GM12878 (cell line): Measurements from ENCODE around the gene EYS. TPM values are rescaled to one million over a fixed set of nuclear protein-coding genes. Genes with fewer than 3 reads are reported as not detected.
"Not testable (repeated sequence)": the region's sequence is repeated elsewhere in the genome, so short reads cannot be mapped to it uniquely, and the experiment has no call there.

Source experiments
- ATAC-seq: fragments of 200-7000 bp; cut with Tn5 transposase; 3 replicates; pipeline ENCODE4 v1.9.1; 2020; ENCODE audit warnings: mild to moderate bottlenecking, moderate library complexity
- BruUV-seq: library from RNA; stranded (reverse); fragments of 400-500 nt; replicated peaks from 2 replicates; lab custom pipeline; 2021; lab: Mats Ljungman, UMichigan
- CTCF ChIA-PET: fragments of 300-600 bp; sonication (Branson Sonifier 250); formaldehyde crosslinking; extraction: SDS; loops from one replicate; lab custom pipeline; 2021; ENCODE audit warnings: inconsistent platforms; lab: Yijun Ruan, JAX
- POLR2A ChIA-PET: fragments of 350-600 bp; formaldehyde crosslinking; extraction: SDS; loops from one replicate; lab custom pipeline; 2021; ENCODE audit warnings: inconsistent platforms; lab: Charles Lee
- RAD21 ChIA-PET: fragments of 300-600 bp; sonication (Branson Sonifier 250); formaldehyde crosslinking; loops from one replicate; lab custom pipeline; 2023; ENCODE audit warnings: antibody characterized with exemption; ENCODE audit not compliant: unreplicated experiment; lab: Charles Lee
- SMC1A ChIA-PET: fragments of 300-600 bp; sonication (Branson Sonifier 250); formaldehyde crosslinking; loops from one replicate; lab custom pipeline; 2023; ENCODE audit not compliant: unreplicated experiment, uncharacterized antibody; lab: Charles Lee
- DNase-seq: peaks from one replicate; pipeline ENCODE4 v3.0.0-alpha.2; 2011; ENCODE audit warnings: low read depth, low spot score
- FAIRE-seq: peaks from 3 replicates; lab custom pipeline; 2011; peaks lifted over from hg19 to GRCh38; lab: Jason Lieb, UNC
- H2AFZ ChIP-seq: 2 replicates; pipeline ENCODE4 v1.6.0; 2011; ENCODE audit warnings: low read depth, low read length, control low read depth; ENCODE audit not compliant: control insufficient read depth
- H3K27ac ChIP-seq: 2 replicates; pipeline ENCODE4 v1.5.1; 2011; ENCODE audit warnings: control low read depth; ENCODE audit not compliant: control insufficient read depth, insufficient read depth
- H3K27me3 ChIP-seq, 2 experiments: replicated peaks in 1 of 2; 2 replicates each; pipeline versions ENCODE4 v1.6.0 to v1.6.1; 2011; ENCODE audit warnings: low read length in 1 of 2; ENCODE audit not compliant: control insufficient read depth in 2 of 2, insufficient read depth in 2 of 2
- H3K36me3 ChIP-seq, 2 experiments: 2 replicates each; pipeline ENCODE4 v1.5.1; 2011; ENCODE audit warnings: low read length in 1 of 2; ENCODE audit not compliant: control insufficient read depth in 2 of 2, insufficient read depth in 2 of 2
- H3K4me1 ChIP-seq: 2 replicates; pipeline ENCODE4 v1.6.1; 2011; ENCODE audit warnings: mild to moderate bottlenecking, low read length, moderate library complexity, mixed read lengths; ENCODE audit not compliant: control insufficient read depth, insufficient read depth
- H3K4me2 ChIP-seq: 2 replicates; pipeline ENCODE4 v1.6.0; 2011; ENCODE audit warnings: control low read depth; ENCODE audit not compliant: control insufficient read depth, insufficient read depth
- H3K4me3 ChIP-seq: fragments of 200-600 bp; sonication (generic); 2 replicates; pipeline ENCODE4 v1.5.1; 2016
- H3K79me2 ChIP-seq: 2 replicates; pipeline ENCODE4 v1.6.0; 2011; ENCODE audit warnings: low read length; ENCODE audit not compliant: control insufficient read depth, insufficient read depth
- H3K9ac ChIP-seq: 2 replicates; pipeline ENCODE4 v1.8.0; 2011; ENCODE audit warnings: low read length, control low read depth, mixed read lengths; ENCODE audit not compliant: control insufficient read depth, insufficient read depth
- H3K9me3 ChIP-seq: replicated peaks from 3 replicates; pipeline ENCODE4 v1.5.1; 2011; ENCODE audit warnings: mild to moderate bottlenecking, low read length; ENCODE audit not compliant: control insufficient read depth, insufficient read depth
- H4K20me1 ChIP-seq: 2 replicates; pipeline ENCODE4 v1.6.0; 2011; ENCODE audit not compliant: control insufficient read depth, insufficient read depth
- EED ChIP-seq: sonication (generic); IDR thresholded peaks from 2 replicates; pipeline ENCODE4 v1.6.1; 2016; ENCODE audit warnings: antibody characterized with exemption, low read depth
- HCFC1 ChIP-seq: fragments of 150-350 bp; IDR thresholded peaks from 2 replicates; pipeline ENCODE4 v1.6.1; 2014; ENCODE audit warnings: low read length
- JUNB ChIP-seq: IDR thresholded peaks from 2 replicates; pipeline ENCODE4 v1.6.1; 2016; ENCODE audit warnings: antibody characterized with exemption, mild to moderate bottlenecking
- LARP7 ChIP-seq: fragments of 450-650 bp; IDR thresholded peaks from 2 replicates; pipeline ENCODE4 v1.6.1; 2017; ENCODE audit warnings: mild to moderate bottlenecking
- POLR2A ChIP-seq: IDR thresholded peaks from 2 replicates; pipeline ENCODE4 v1.6.1; 2011; ENCODE audit warnings: low read depth, mild to moderate bottlenecking, low read length
- RAD21 ChIP-seq: IDR thresholded peaks from 2 replicates; pipeline ENCODE4 v1.6.1; 2011; ENCODE audit warnings: mild to moderate bottlenecking, low read depth, low read length, moderate library complexity; ENCODE audit not compliant: insufficient read depth
- STAT3 ChIP-seq: IDR thresholded peaks from 2 replicates; pipeline ENCODE4 v1.6.1; 2011; ENCODE audit warnings: low read depth, low read length, improper control_type of control experiment
- TCF3 ChIP-seq: IDR thresholded peaks from 2 replicates; pipeline ENCODE4 v1.6.1; 2012; ENCODE audit warnings: low read depth, mild to moderate bottlenecking, low read length, borderline replicate concordance; ENCODE audit not compliant: insufficient read depth
- WGBS: methylation state at CpG from one replicate; pipeline ENCODE4 v1.1.6; 2016; ENCODE audit warnings: low lambda C conversion rate; ENCODE audit not compliant: insufficient replicate concordance, insufficient coverage; ENCODE audit errors: missing lambda C conversion rate; 5-methylcytosine and 5-hydroxymethylcytosine counted together
- in situ Hi-C: fragments of 300-500 bp; cut with MboI; formaldehyde crosslinking; loops from 9 replicates; pipeline ENCODE4 v1.14.3; 2018; ENCODE audit warnings: mixed read lengths
- intact Hi-C: fragments of 100-400 bp; cut with micrococcal nuclease; formaldehyde crosslinking; loops from one replicate; pipeline ENCODE4 v1.14.2; 2022; ENCODE audit not compliant: unreplicated experiment
- polyA plus RNA-seq, 11 experiments: library from polyadenylated mRNA; depleted of rRNA in 4 of 11; unstranded in 6 of 11; stranded (reverse) in 5 of 11; fragments of >200 nt; fragmentation: Nextera tagmentation in 4 of 11; fragmentation: Illumina TruSeq in 1 of 11; extraction: Ambion mirVana in 4 of 11; extraction: Trizol in 1 of 11; gene quantifications; 1 replicate in 1 of 11; 2 replicates in 10 of 11; pipeline versions ENCODE4 v1.2.1 to v1.2.3, GENCODE V29; 2011 to 2016; ENCODE audit warnings: inconsistent platforms in 2 of 11, missing spikeins in 2 of 11, low read depth in 1 of 11
- total RNA-seq, 4 experiments: library from RNA; depleted of rRNA in 3 of 4; stranded (reverse); fragments of >200 nt in 3 of 4; fragmentation: Illumina TruSeq in 1 of 4; extraction: Trizol in 1 of 4; gene quantifications; 2 replicates each; pipeline versions ENCODE4 v1.2.1 to v1.2.3, GENCODE V29; 2013 to 2021
- TF ChIP-seq, protein P1 (sequence below), 3 experiments: IDR thresholded peaks in 2 of 3; conservative IDR thresholded peaks in 1 of 3; 2 replicates each; pipeline ENCODE4 v1.5.1; 2011; ENCODE audit warnings: low read depth in 3 of 3, low read length in 3 of 3, mild to moderate bottlenecking in 3 of 3, control low read depth in 2 of 3, moderate library complexity in 2 of 3, inconsistent platforms in 1 of 3, mixed read lengths in 1 of 3; ENCODE audit not compliant: control insufficient read depth in 2 of 3, insufficient read depth in 1 of 3; ENCODE audit errors: extremely low read depth in 1 of 3
- TF ChIP-seq, protein P2 (sequence below): fragments of 450-650 bp; IDR thresholded peaks from 2 replicates; pipeline ENCODE4 v1.6.1; 2014; ENCODE audit warnings: mild to moderate bottlenecking

Gene EYS
- total and polyA plus RNA-seq, 10 of the 15 experiments (the other 5 are each of a cell fraction or from before 2014, with no cell fraction given) = under 0.01 to 0.14 (median 0.02) TPM; not detected in 1

DNA sequence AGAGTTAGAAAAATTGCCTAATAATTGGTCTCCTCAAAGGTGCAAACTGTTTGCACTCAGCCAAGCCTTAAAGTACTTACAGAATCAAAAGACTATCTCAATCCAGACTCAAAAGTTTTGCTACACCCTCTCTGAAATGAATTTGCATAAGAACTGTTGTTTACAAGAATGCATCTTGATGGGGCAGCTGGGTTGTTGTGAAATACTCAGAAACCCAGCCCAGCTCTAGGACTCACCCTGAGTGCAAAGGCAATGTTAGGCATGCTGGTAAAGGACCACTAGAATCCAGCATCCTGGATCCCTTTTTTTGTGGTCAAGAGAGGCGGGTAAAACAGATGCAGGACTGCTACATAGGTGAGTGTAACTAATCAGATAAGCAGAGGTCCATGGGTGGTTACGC lies 700.2 kb downstream of the EYS start (continued):
- TF ChIP-seq, protein P1, sequence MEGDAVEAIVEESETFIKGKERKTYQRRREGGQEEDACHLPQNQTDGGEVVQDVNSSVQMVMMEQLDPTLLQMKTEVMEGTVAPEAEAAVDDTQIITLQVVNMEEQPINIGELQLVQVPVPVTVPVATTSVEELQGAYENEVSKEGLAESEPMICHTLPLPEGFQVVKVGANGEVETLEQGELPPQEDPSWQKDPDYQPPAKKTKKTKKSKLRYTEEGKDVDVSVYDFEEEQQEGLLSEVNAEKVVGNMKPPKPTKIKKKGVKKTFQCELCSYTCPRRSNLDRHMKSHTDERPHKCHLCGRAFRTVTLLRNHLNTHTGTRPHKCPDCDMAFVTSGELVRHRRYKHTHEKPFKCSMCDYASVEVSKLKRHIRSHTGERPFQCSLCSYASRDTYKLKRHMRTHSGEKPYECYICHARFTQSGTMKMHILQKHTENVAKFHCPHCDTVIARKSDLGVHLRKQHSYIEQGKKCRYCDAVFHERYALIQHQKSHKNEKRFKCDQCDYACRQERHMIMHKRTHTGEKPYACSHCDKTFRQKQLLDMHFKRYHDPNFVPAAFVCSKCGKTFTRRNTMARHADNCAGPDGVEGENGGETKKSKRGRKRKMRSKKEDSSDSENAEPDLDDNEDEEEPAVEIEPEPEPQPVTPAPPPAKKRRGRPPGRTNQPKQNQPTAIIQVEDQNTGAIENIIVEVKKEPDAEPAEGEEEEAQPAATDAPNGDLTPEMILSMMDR (IDR thresholded peaks at IDR 0.05 in 2 of 3, conservative IDR thresholded peaks at IDR 0.05 in 1 of 3; ENCODE audit: control insufficient read depth in 2 of 3, extremely low read depth in 1 of 3, insufficient read depth in 1 of 3, low read depth in 3 of 3, low read length in 3 of 3) = no peak
- no peak for TF ChIP-seq JUNB

DNA sequence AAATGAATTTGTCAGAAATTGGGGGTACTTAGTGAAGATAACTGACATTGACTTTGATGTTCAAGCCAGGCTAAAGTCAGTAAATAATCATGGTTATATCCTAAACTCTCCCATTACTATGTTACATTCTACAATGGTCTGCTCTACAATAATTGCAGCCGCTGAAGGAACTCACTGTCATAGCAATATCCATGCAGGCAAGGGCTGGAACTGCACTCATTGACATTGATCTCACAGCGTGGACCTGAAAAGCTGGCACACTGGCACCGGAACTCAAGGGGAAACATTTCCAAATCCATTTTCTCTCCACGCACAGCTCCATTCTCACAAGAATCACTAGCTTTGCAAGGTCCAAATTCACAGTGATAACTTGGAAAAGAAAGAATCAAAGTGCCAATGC lies 702.7 kb downstream of the EYS start:
- no peaks in the 10 kb centered on the region for H3K9me3 ChIP-seq
- ATAC-seq (no peak), FAIRE-seq (no peak), DNase-seq (no peak)
- ChIA-PET CTCF (no interaction called here), RAD21 (no interaction called here), POLR2A (no interaction called here), SMC1A (no interaction called here)
- no peak for TF ChIP-seq JUNB
- no peak for TF ChIP-seq TCF3
- TF ChIP-seq POLR2A = no peak
- TF ChIP-seq RAD21 = no peak
- no peak for TF ChIP-seq STAT3
- no peak for TF ChIP-seq HCFC1
- no peak for TF ChIP-seq EED
- TF ChIP-seq, protein P2, sequence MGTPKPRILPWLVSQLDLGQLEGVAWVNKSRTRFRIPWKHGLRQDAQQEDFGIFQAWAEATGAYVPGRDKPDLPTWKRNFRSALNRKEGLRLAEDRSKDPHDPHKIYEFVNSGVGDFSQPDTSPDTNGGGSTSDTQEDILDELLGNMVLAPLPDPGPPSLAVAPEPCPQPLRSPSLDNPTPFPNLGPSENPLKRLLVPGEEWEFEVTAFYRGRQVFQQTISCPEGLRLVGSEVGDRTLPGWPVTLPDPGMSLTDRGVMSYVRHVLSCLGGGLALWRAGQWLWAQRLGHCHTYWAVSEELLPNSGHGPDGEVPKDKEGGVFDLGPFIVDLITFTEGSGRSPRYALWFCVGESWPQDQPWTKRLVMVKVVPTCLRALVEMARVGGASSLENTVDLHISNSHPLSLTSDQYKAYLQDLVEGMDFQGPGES = no peak
- no peak for TF ChIP-seq LARP7
- no peaks in the 10 kb centered on the region for H3K4me1 ChIP-seq
- H4K20me1 ChIP-seq = no peaks in the 10 kb centered on the region
- no peak overlapping the region for H3K4me3 ChIP-seq
- intact Hi-C loops = no loop called here
- no peak overlapping the region for H3K4me2 ChIP-seq
- BruUV-seq = no TSS peak
- no peak overlapping the region for H2AFZ ChIP-seq
- no peaks in the 10 kb centered on the region for H3K36me3 ChIP-seq
- H3K9ac ChIP-seq = no peak overlapping the region
- in situ Hi-C loops = no loop called here
- no peaks in the 10 kb centered on the region for H3K79me2 ChIP-seq
- no peaks in the 10 kb centered on the region for H3K27me3 ChIP-seq
- H3K27ac ChIP-seq = no peak overlapping the region
- 35% methylated on average over 4 of the region's 4 CpGs for WGBS

DNA sequence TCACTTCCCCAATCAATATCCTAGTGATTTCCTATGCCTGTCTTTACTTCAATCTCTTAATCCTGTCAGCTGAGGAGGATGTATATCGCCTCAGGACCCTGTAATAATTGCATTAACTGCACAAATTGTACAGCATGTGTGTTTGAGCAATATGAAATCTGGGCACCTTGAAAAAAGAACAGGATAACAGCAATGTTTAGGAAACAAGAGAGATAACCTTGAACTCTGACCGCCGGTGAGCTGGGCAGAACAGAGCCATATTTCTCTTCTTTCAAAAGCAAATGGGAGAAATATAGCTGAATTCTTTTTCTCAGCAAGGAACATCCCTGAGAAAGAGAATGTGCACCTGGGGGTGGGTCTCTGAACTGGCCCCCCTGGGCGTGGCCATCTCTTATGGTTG lies 704.1 kb downstream of the EYS start:
- BruUV-seq, CTCF ChIA-PET, H3K4me1 ChIP-seq, H3K9me3 ChIP-seq, intact Hi-C loops, H3K27me3 ChIP-seq, ATAC-seq, FAIRE-seq, RAD21 ChIA-PET, H3K4me3 ChIP-seq, POLR2A ChIA-PET, SMC1A ChIA-PET, DNase-seq, H3K79me2 ChIP-seq, H3K36me3 ChIP-seq, H3K4me2 ChIP-seq, in situ Hi-C loops, H4K20me1 ChIP-seq, H3K27ac ChIP-seq, H3K9ac ChIP-seq, H2AFZ ChIP-seq: not testable (repeated sequence)
- WGBS = 35% methylated on average over 4 of the region's 4 CpGs
